HG03575 (cell line): ENCODE results near the gene CD302.
"Not testable (repeated sequence)": the region's sequence is repeated elsewhere in the genome, so short reads cannot be mapped to it uniquely, and the experiment has no call there.

Experiments
- ATAC-seq: cut with Tn5 transposase; IDR thresholded peaks from one replicate; pipeline ENCODE4 v1.9.1; 2021; ENCODE audit not compliant: unreplicated experiment, insufficient number of reproducible peaks, low FRiP score; ENCODE audit errors: extremely low read depth

Gene CD302

DNA sequence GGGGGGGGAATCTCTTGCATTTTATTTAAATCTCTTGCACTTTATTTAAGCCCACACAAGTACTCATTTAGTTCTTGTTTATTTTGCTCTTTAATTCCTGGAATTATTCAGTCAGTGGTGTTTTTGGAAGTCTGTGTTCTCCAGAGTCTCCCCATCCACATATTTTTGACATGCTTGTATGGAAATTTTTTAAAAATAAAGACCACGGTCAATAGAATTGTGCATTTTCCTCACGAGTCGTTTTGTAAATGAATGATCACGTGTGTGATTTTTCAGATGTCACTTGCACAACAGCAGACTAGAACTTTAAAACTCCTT lies 824 bp downstream of the CD302 start:
- no peak for ATAC-seq

GRCh38 chr2:159795841-159796690 lies 1.9 kb downstream of the CD302 start:
- ATAC-seq = no peak

GRCh38 chr2:159793326-159793725 lies 4.7 kb downstream of the CD302 start:
- ATAC-seq = no peak

GRCh38 chr2:159792599-159792998 lies 5.4 kb downstream of the CD302 start:
- no peak for ATAC-seq

- no peak for ATAC-seq
Measured at GRCh38 chr2:159792036-159792435, 6.0 kb downstream of the CD302 start.

DNA sequence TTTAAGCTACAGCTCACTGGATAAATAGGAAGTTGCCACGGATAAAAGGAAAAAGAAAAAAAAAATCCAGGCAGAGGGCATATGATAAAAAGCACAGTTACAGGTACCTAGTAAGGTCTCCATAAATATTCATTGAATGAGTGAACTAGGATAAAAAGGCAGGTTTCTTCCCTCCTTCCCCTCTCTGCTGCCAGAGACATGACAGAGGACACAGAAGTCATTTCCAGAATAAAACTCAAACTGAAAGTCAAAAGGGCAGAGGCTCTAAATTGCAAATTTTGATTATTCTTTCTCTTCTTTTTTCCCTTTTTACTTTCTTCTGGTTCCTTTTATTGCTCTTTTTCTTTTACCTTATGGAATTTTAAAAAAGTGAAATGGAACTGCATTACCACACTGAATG lies 7.7 kb downstream of the CD302 start:
- no peak for ATAC-seq

DNA sequence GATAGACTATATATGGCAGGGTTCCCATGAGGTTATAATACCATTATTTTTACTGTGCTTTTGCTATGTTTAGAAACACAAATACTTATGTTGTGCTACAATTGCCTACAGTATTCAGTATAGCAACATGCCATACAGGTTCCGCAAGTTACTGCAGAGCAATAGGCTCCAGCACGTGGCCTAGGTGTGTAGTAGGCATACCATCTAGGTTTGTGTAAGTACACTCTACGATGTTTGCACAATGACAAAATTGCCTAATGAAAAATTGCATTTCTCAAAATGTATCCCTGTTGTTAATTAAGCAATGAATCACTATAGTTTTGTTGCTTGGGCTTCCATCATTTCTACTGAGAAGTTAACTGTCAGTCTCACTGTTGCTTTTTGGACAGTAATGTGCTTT lies 9.8 kb downstream of the CD302 start:
- no peak for ATAC-seq

DNA sequence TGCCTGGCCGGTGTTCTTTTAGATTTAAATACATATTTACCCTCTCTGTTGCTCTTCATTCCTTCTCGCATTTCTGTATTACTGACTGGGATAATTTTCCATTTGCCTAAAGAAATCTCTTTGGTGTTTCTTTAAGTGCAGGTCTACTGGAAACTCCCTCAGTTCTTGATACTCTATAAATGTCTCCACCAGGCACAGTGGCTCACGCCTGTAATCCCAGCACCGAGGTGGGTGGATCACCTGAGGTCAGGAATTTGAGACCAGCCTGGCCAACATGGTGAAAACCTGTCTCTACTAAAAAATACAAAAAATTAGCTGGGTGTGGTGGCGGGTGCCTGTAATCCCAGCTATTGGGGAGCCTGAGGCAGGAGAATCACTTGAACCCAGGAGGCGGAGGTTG lies 10.4 kb downstream of the CD302 start:
- ATAC-seq = not testable (repeated sequence)

DNA sequence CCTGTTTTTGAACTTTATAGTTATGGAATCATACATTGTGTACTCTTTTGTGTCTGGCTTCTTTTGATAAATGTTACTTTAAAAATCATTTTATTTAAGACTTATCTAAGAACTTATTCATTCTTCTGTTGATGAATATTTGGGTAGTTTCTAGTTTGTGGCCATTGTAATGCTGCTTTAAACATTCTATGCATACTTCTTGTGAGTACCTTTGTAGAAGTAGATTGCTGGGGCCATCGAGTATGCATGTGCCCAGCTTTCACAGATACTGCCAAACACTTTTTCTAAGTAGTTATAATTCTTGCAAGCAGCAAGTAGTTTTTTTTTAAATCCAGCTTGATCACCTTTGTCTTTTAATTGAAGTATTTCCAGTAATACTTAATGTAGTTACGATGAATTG lies 11.1 kb downstream of the CD302 start:
- ATAC-seq = no peak

DNA sequence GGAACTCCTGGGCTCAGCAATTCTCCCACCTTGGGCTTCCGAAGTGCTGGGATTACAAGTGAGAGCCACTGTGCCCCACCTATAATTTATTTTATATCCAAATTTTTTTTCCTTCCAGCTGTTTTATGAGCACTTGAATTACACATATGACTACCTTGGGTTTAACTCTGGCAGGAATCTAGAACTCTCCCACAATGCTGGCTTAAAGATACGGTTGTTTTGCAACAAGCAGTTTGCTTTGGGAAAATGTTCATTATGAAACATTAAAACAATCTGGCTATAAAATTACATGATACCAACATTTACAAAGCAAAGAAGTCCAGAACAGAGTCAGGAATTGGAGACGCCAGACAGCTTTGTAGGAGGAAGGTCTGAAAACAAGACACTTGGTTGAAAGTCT lies 12.8 kb downstream of the CD302 start:
- ATAC-seq = no peak

- not testable (repeated sequence) for ATAC-seq
Measured at GRCh38 chr2:159784744-159785143, 13.3 kb downstream of the CD302 start.

DNA sequence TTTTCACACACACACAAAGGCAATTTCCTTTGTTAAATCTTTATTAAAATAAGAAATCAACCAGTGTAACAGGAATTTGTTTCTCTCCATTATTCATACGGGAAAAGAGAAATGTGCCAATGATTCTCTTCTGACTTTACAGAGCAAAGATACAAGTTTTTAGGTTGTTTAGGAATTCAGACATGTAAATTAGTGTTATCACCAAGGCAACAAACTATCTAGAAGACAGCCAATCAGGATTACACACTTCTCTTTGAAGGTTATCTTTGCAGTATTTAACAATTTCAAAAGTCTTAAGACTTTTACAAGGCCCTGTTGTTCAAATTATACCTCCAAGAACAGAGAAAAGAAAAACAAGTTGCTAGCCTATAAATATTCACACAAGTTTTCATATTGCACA lies 14.5 kb downstream of the CD302 start:
- no peak for ATAC-seq

DNA sequence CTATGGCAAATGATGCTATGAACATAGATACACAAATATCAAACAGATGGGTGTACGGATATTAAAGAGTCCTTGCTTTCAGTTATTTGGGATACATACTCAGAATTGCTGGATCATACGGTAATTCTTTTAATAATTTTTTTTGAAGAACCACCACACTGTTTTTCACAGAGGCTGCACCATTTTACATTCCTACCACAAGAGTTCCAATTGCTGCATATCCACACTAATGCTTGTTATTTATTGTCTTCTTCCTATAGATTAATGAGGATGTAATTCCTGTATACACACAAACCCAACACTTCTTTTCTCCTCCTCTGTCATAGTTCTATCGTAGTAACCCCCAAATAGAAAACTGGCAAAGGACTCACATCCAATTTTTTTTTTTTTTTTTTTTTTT lies 21.7 kb downstream of the CD302 start:
- no peak for ATAC-seq

- no peak for ATAC-seq
Measured at GRCh38 chr2:159775021-159775420, 23.0 kb downstream of the CD302 start.

DNA sequence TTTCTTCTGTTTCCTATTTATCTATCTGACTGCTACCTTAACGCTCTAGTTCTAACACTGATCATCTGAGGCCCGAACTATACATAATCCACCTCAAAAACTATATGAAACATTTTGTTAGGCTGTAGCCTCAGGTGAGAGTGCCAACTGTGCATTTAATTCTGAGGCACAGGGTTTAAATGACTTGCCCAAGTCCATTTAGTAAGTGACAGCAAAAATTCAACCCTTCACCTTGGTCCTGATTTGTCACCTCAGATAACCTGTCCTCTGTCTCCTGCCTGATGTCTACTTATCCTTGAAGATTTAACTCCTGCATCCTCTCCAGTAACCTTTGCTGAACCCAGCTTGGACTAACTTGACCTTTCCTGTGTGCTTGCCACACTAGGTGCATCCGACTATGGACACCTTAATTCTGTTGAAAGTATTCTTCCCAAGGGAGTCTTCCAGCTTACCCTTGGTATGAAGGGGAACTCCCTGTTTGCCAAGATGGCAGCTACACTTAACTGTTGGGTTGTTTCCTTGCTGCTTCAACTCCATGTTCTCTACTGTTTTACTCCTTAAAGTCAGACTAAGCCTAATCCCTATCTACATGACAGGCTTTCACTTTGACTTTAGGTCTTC lies 23.5 kb downstream of the CD302 start:
- ATAC-seq = no peak

DNA sequence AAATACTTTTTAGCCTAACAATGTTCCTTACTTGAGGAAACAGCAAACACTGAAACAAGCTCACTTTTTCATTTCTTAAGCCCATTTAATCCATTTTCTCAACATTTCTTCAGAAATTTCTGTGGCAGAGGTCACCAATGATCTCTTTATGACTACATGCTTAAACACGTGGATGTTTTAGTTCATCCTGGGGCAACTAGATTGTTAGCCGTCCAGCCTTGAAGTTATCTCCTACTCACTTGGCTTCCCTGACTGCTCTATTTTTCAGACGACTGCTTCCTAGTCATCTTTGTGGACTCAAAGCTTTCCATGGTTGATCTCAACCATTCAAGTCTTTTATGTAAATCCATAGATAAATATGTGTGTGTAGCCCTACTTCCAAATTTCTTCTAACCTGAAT lies 24.1 kb downstream of the CD302 start:
- ATAC-seq = no peak

GRCh38 chr2:159773426-159773825 lies 24.6 kb downstream of the CD302 start:
- no peak for ATAC-seq

GRCh38 chr2:159769147-159769546 lies 28.9 kb downstream of the CD302 start:
- no peak for ATAC-seq

GRCh38 chr2:159762075-159762474 lies 35.9 kb downstream of the CD302 start:
- no peak for ATAC-seq

GRCh38 chr2:159760326-159760725 lies 37.7 kb downstream of the CD302 start:
- no peak for ATAC-seq

DNA sequence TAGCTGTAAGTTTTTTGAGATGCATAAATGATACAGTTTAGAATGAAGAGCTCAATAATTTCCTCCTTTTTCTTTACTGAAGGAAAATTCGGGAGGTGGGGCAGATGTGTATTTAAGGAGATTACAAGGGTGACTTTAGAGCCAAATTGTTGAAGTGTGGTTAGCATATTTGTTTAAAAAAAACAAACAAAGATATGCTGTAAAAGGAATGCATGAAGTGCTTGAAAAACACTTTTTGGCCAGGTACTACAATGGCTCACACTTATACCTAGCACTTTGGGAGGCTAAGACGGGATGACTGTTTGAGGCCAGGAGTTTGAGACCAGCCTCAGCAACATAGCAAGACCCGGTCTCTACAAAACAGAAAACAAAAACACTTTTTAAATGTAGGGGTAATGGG lies 38.4 kb downstream of the CD302 start:
- ATAC-seq = no peak
